Adipocyte (in vitro differentiated cells): ENCODE results near the gene RSBN1L.

ENCODE experiments used
- DNase-seq: peaks from one replicate; pipeline ENCODE4 v3.0.0-alpha.2; 2015; ENCODE audit warnings: low read depth
- H3K27me3 ChIP-seq: replicated peaks from 2 replicates; pipeline ENCODE4 v1.7.0; 2013; ENCODE audit warnings: mild to moderate bottlenecking, low read length, moderate library complexity; ENCODE audit not compliant: control insufficient read depth, insufficient read depth
- H3K36me3 ChIP-seq: 2 replicates; pipeline ENCODE4 v1.7.0; 2013; ENCODE audit warnings: low read length, mild to moderate bottlenecking, moderate library complexity; ENCODE audit not compliant: control insufficient read depth, insufficient read depth, severe bottlenecking
- H3K4me1 ChIP-seq: 2 replicates; pipeline ENCODE4 v1.7.0; 2013; ENCODE audit warnings: mild to moderate bottlenecking, low read length, moderate library complexity; ENCODE audit not compliant: control insufficient read depth, insufficient read depth
- H3K4me3 ChIP-seq: 2 replicates; pipeline ENCODE4 v1.7.0; 2013; ENCODE audit warnings: mild to moderate bottlenecking, low read length, moderate library complexity
- H3K9ac ChIP-seq: 2 replicates; pipeline ENCODE4 v1.7.0; 2013; ENCODE audit warnings: mild to moderate bottlenecking, low read length, moderate library complexity
- H3K9me3 ChIP-seq: 2 replicates; pipeline ENCODE4 v1.7.0; 2013; ENCODE audit warnings: mild to moderate bottlenecking, low read length, moderate library complexity; ENCODE audit not compliant: control insufficient read depth

RSBN1L gene

DNA sequence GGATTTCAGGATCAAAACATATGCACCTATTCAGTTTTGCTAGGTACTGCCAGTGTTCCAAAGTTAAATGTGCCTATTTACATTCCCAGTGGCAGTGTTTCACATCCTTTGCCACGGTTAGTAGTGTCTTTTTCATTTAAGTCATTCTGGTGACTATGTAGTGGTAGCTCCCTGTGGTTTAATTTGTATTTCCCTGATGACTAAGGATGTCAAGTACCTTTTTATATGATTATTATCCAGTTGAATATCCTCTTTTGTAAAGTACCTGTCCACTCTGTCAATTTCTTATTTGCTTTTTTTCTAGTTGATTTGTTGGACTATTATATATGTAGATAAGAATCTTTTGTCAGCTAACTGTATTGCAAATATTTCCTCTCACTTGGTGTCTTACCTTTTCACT is 56.9 kb downstream of the RSBN1L start:
- no peak for DNase-seq
- Histone ChIP-seq H3K9me3 (no peaks in the 10 kb centered on the region), H3K4me1 (no peaks in the 10 kb centered on the region), H3K9ac (no peak overlapping the region), H3K36me3 (peaks cover 6% of the 10 kb centered on the region), H3K27me3 (no peaks in the 10 kb centered on the region), H3K4me3 (no peak overlapping the region)

DNA sequence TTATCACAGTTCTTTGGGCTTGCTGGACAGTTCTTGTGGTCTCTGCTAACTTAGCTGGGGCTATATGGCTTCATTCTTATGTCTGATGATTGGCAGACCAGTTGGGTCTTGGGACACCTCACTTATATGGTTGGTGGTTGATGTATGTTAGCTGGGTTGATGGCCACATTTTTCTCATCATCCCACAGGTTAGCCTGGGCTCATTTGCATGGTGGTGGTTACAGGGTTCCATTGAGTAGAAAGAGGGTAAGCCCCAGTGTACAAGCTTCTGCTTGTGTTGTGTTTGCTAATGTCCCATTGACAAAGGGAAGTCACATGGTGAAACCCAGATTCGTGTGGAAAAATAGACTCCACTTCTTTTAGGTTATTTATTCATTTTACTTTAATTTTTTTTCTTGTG is 61.3 kb downstream of the RSBN1L start:
- no peak overlapping the region for H3K9ac ChIP-seq
- no peaks in the 10 kb centered on the region for H3K9me3 ChIP-seq
- H3K4me1 ChIP-seq = peaks cover 13% of the 10 kb centered on the region
- no peak overlapping the region for H3K4me3 ChIP-seq
- no peak for DNase-seq
- no peaks in the 10 kb centered on the region for H3K27me3 ChIP-seq
- H3K36me3 ChIP-seq = no peaks in the 10 kb centered on the region

GRCh38 chr7:77759294-77759889 is 63.1 kb downstream of the RSBN1L start:
- Histone ChIP-seq H3K4me3 (peak overlapping the region; percentile 50), H3K9ac (peak overlapping the region; percentile 77), H3K9me3 (no peaks in the 10 kb centered on the region), H3K27me3 (no peaks in the 10 kb centered on the region), H3K4me1 (peaks cover 17% of the 10 kb centered on the region), H3K36me3 (no peaks in the 10 kb centered on the region)
- DNase-seq = peak; percentile 92

DNA sequence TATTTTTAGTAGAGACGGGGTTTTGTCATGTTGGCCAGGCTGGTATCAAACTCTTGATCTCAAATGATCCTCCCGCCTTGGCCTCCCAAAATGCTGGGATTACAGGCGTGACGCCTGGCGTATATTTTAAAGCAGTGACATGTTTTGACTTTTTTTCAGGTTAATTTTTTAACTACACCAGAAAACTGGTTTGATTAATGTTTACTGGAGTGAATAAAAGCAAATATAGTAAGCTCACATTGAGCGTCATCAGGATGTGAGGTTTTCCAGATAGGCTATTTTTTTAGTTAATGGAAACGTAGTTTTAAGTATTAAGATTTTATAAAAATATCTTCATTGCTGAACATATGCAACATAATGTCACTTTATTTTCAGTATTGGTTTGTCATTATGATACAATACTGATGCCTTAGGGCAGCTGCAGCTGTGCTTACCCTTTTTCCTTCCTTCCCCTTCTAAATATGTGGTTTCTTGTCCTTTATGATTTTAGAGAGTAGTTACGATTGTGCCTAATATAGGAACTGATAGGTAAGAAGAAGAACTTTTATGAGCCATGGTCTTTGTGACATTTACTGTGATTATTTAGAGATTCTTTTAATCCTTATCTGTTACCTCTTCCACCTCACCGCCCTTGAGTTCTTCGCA is 64.7 kb downstream of the RSBN1L start:
- H3K27me3 ChIP-seq = no peaks in the 10 kb centered on the region
- no peaks in the 10 kb centered on the region for H3K9me3 ChIP-seq
- peaks cover 3% of the 10 kb centered on the region for H3K36me3 ChIP-seq
- H3K4me3 ChIP-seq = no peak overlapping the region
- H3K4me1 ChIP-seq = peaks cover 23% of the 10 kb centered on the region
- H3K9ac ChIP-seq = no peak overlapping the region
- no peak for DNase-seq

GRCh38 chr7:77765481-77765880 is 69.2 kb downstream of the RSBN1L start:
- H3K4me1 ChIP-seq = peaks cover 18% of the 10 kb centered on the region
- no peak overlapping the region for H3K9ac ChIP-seq
- peaks cover 11% of the 10 kb centered on the region for H3K36me3 ChIP-seq
- H3K27me3 ChIP-seq = no peaks in the 10 kb centered on the region
- no peaks in the 10 kb centered on the region for H3K9me3 ChIP-seq
- H3K4me3 ChIP-seq = no peak overlapping the region
- DNase-seq = no peak

DNA sequence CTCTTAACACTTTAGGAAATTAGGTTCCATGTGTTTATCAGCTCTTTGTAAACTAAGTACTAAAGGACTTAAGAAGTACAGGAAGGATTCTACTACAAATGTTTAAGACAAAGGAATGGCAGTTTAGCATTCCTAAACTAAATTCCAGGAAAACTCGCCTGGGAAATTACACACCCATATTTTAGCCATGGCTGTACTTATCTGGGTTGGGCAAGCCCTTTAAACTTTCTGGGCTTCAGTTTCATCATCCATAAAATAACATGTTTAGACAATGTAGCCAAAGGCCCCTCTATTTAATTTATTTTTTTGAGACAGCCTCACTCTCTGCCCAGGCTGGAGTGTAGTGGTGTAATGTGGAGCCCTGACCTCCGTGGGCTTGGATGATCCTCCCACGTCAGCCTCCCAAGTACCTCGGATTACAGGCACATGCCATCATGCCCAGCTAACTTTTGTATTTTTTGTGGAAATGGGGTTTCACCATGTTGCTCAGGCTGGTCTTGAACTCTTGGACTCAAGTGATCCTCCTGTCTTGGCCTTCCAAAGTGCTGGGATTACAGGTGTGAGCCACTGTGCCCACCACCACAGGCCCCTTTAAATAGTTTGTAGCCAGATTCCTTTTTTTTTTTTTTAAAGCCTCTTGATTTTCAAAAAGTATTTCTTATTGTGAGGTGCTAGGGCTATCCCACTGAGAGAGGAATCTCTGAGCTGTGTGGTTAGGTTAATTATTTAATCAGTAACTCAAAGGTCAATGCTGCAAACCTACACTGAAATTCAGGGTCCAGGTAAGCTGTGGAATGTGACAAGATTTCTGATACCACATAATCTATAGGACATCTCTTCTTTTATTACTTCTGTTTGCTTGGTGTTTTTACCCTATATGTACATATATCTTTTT is 69.9 kb downstream of the RSBN1L start:
- Histone ChIP-seq H3K4me1 (peaks cover 18% of the 10 kb centered on the region), H3K36me3 (peaks cover 11% of the 10 kb centered on the region), H3K4me3 (no peak overlapping the region), H3K9me3 (no peaks in the 10 kb centered on the region), H3K9ac (no peak overlapping the region), H3K27me3 (no peaks in the 10 kb centered on the region)
- DNase-seq = peak; percentile 62

- no peak for DNase-seq
- peaks cover 11% of the 10 kb centered on the region for H3K36me3 ChIP-seq
- H3K4me3 ChIP-seq = no peak overlapping the region
- peaks cover 18% of the 10 kb centered on the region for H3K4me1 ChIP-seq
- no peak overlapping the region for H3K9ac ChIP-seq
- no peaks in the 10 kb centered on the region for H3K9me3 ChIP-seq
- H3K27me3 ChIP-seq = no peaks in the 10 kb centered on the region
These were observed 70.7 kb downstream of the RSBN1L start for GRCh38 chr7:77766801-77767605.

- Histone ChIP-seq H3K4me3 (no peak overlapping the region), H3K27me3 (no peaks in the 10 kb centered on the region), H3K4me1 (peaks cover 12% of the 10 kb centered on the region), H3K9me3 (no peaks in the 10 kb centered on the region), H3K36me3 (peaks cover 20% of the 10 kb centered on the region), H3K9ac (no peak overlapping the region)
- no peak for DNase-seq
These were observed 74.1 kb downstream of the RSBN1L start for GRCh38 chr7:77770316-77770715.

GRCh38 chr7:77771901-77772300 is 75.6 kb downstream of the RSBN1L start:
- no peaks in the 10 kb centered on the region for H3K27me3 ChIP-seq
- H3K36me3 ChIP-seq = peaks cover 27% of the 10 kb centered on the region
- peaks cover 10% of the 10 kb centered on the region for H3K9me3 ChIP-seq
- no peaks in the 10 kb centered on the region for H3K4me1 ChIP-seq
- no peak for DNase-seq
- no peak overlapping the region for H3K4me3 ChIP-seq
- no peak overlapping the region for H3K9ac ChIP-seq

DNA sequence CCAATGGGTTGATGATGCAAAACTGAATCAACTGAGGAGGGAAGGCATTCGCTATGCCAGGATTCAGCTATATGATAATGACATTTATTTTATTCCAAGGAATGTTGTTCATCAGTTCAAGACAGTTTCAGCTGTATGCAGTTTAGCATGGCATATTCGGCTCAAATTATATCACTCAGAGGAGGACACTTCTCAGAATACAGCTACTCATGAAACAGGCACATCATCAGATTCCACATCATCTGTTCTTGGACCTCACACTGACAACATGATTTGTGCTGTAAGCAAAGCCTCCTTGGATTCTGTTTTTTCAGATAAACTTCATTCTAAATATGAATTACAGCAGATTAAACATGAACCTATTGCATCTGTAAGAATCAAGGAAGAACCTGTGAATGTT is 82.3 kb downstream of the RSBN1L start:
- Histone ChIP-seq H3K9ac (no peak overlapping the region), H3K9me3 (peaks cover 15% of the 10 kb centered on the region), H3K27me3 (no peaks in the 10 kb centered on the region), H3K4me3 (no peak overlapping the region), H3K4me1 (no peaks in the 10 kb centered on the region), H3K36me3 (peaks cover 40% of the 10 kb centered on the region)
- DNase-seq = no peak

DNA sequence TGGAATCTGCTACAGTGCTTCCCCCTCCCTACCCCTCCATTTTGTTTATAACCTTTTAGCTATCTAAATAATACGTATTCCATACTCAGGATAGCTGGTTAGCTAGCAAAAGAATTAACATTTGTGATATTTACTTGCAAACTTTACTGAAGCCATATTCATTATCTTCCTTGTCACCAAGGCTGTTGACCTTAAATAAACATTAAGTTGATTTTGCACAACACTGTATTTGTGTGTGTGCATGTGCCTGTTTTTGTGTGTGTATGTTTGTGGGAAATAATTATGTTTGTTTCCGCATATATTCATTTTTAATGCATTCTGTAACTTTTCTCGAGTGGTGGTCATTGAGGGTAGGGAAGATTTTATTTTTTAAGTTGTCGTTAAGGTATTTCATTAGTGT is 86.1 kb downstream of the RSBN1L start:
- no peak for DNase-seq
- Histone ChIP-seq H3K4me1 (no peaks in the 10 kb centered on the region), H3K9ac (no peak overlapping the region), H3K27me3 (no peaks in the 10 kb centered on the region), H3K36me3 (peaks cover 32% of the 10 kb centered on the region), H3K9me3 (peaks cover 7% of the 10 kb centered on the region), H3K4me3 (no peak overlapping the region)
